Smooth muscle cell (in vitro differentiated cells): ENCODE data around the gene BCAT1. TPM values are rescaled to one million over a fixed set of nuclear protein-coding genes. Genes with fewer than 3 reads are reported as not detected.

ENCODE experiments used
- DNase-seq: peaks from one replicate; lab custom pipeline; 2025; ENCODE audit not compliant: unreplicated experiment; lab: John Stamatoyannopoulos, UW
- H2AFZ ChIP-seq: fragments of 200-600 bp; sonication (generic); 2 replicates; pipeline ENCODE4 v1.6.0; 2016; ENCODE audit warnings: antibody characterized with exemption, low read depth, mild to moderate bottlenecking
- H3F3A ChIP-seq: fragments of 200-600 bp; sonication (generic); 2 replicates; pipeline ENCODE4 v1.6.0; 2017; ENCODE audit warnings: antibody characterized with exemption, low read depth
- H3K27ac ChIP-seq: fragments of 200-600 bp; sonication (generic); 2 replicates; pipeline ENCODE4 v1.5.1; 2016; ENCODE audit warnings: low read depth, mild to moderate bottlenecking
- H3K27me3 ChIP-seq: fragments of 200-600 bp; sonication (generic); 2 replicates; pipeline ENCODE4 v1.6.1; 2016; ENCODE audit warnings: low read depth, mild to moderate bottlenecking
- H3K36me3 ChIP-seq: fragments of 200-600 bp; sonication (generic); 2 replicates; pipeline ENCODE4 v1.5.1; 2016; ENCODE audit warnings: low read depth
- H3K4me1 ChIP-seq: fragments of 200-600 bp; sonication (generic); 2 replicates; pipeline ENCODE4 v1.5.1; 2016; ENCODE audit warnings: low read depth
- H3K4me2 ChIP-seq: fragments of 200-600 bp; sonication (generic); 2 replicates; pipeline ENCODE4 v1.6.0; 2016; ENCODE audit warnings: mild to moderate bottlenecking
- H3K4me3 ChIP-seq: fragments of 200-600 bp; sonication (generic); 2 replicates; pipeline ENCODE4 v1.5.1; 2016; ENCODE audit warnings: mild to moderate bottlenecking
- H3K79me2 ChIP-seq: fragments of 200-600 bp; sonication (generic); 2 replicates; pipeline ENCODE4 v1.6.0; 2016; ENCODE audit warnings: low read depth, mild to moderate bottlenecking
- H3K9ac ChIP-seq: fragments of 200-600 bp; sonication (generic); 2 replicates; pipeline ENCODE4 v1.6.0; 2016; ENCODE audit warnings: low read depth
- H3K9me3 ChIP-seq: fragments of 200-600 bp; sonication (generic); replicated peaks from 2 replicates; pipeline ENCODE4 v1.5.1; 2016; ENCODE audit warnings: low read depth
- H4K20me1 ChIP-seq: fragments of 200-600 bp; sonication (generic); 2 replicates; pipeline ENCODE4 v1.6.0; 2016; ENCODE audit warnings: low read depth
- WGBS: methylation state at CpG from one replicate; pipeline ENCODE4 v1.1.7; 2016; ENCODE audit warnings: low lambda C conversion rate; 5-methylcytosine and 5-hydroxymethylcytosine counted together
- polyA plus RNA-seq: library from polyadenylated mRNA; unstranded; fragments of >200 nt; fragmentation: Nextera tagmentation; extraction: Ambion mirVana; gene quantifications from 2 replicates; pipeline ENCODE4 v1.2.1, GENCODE V29; 2016
- total RNA-seq: library from RNA; depleted of rRNA; stranded (reverse); fragments of >200 nt; gene quantifications from 2 replicates; pipeline ENCODE4 v1.2.3, GENCODE V29; 2014
- TF ChIP-seq, protein P1 (sequence below): fragments of 200-600 bp; sonication (generic); IDR thresholded peaks from 2 replicates; pipeline ENCODE4 v1.5.1; 2017; ENCODE audit warnings: borderline replicate concordance, mild to moderate bottlenecking, antibody characterized with exemption; ENCODE audit not compliant: insufficient read depth, poor library complexity, severe bottlenecking

Gene BCAT1
- total and polyA plus RNA-seq, 2 experiments from 2014 or later: 78.2 to 174 TPM

DNA sequence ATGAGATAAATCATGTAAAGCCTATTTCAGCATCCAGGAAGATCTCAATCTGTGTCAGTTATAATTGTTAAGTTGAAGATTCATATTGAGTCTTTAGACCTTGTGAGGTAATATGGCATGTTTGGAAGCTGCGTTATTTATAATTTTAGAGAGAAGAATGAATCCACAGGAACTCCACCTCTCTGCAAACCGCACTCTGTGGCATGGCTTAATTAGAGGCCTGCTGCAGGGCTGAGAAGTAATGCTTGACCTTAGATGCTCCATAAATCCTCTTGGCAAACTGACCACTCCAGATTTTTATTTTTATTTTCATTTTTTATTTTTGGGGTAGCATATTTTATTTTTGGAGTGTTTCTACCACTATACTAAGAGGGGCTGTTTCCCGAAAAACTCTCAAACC lies 28.8 kb downstream of the BCAT1 start:
- TF ChIP-seq, protein P1, sequence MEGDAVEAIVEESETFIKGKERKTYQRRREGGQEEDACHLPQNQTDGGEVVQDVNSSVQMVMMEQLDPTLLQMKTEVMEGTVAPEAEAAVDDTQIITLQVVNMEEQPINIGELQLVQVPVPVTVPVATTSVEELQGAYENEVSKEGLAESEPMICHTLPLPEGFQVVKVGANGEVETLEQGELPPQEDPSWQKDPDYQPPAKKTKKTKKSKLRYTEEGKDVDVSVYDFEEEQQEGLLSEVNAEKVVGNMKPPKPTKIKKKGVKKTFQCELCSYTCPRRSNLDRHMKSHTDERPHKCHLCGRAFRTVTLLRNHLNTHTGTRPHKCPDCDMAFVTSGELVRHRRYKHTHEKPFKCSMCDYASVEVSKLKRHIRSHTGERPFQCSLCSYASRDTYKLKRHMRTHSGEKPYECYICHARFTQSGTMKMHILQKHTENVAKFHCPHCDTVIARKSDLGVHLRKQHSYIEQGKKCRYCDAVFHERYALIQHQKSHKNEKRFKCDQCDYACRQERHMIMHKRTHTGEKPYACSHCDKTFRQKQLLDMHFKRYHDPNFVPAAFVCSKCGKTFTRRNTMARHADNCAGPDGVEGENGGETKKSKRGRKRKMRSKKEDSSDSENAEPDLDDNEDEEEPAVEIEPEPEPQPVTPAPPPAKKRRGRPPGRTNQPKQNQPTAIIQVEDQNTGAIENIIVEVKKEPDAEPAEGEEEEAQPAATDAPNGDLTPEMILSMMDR: no peak
- no peak overlapping the region for H3K9ac ChIP-seq
- H3K4me1 ChIP-seq: no peaks in the 10 kb centered on the region
- no peak overlapping the region for H3K27ac ChIP-seq
- WGBS: 94% methylated on average over 3 of the region's 3 CpGs
- no peak overlapping the region for H2AFZ ChIP-seq
- H3K4me3 ChIP-seq: no peak overlapping the region
- H3F3A ChIP-seq: no peaks in the 10 kb centered on the region
- H3K9me3 ChIP-seq: no peaks in the 10 kb centered on the region
- H3K4me2 ChIP-seq: no peak overlapping the region
- H4K20me1 ChIP-seq: peaks cover 98% of the 10 kb centered on the region
- peaks cover 98% of the 10 kb centered on the region for H3K79me2 ChIP-seq
- H3K27me3 ChIP-seq: no peaks in the 10 kb centered on the region
- DNase-seq: no peak
- H3K36me3 ChIP-seq: no peaks in the 10 kb centered on the region

DNA sequence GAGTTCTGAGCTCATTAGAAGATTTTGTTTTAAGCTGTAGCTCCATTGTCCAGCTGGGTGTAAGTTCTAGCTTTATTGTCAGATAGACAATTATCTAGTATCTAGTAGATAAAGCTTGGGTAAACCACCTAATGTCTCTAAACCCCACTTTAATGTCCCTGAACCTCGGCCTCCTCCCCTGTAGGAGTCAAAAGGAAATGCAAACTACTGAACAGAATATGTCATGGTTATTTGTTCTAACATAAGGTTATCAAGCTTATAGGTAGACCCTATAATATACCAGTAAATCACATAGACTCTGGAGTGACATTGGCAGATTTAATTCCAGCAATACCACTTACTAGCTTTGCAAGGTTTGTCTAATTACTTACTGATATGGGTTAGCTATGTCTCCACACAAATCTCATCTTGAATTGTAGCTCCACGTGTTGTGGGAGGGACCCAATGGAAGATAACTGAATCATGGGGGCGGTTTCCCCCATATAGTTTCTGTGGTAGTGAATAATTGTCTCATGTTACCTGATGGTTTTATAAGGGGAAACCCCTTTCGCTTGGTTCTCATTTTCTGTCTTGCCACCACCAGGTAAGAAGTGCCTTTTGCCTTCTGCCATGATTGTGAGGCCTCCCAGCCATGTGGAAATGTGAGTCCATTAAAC lies 29.4 kb downstream of the BCAT1 start:
- H3K27ac ChIP-seq: no peak overlapping the region

DNA sequence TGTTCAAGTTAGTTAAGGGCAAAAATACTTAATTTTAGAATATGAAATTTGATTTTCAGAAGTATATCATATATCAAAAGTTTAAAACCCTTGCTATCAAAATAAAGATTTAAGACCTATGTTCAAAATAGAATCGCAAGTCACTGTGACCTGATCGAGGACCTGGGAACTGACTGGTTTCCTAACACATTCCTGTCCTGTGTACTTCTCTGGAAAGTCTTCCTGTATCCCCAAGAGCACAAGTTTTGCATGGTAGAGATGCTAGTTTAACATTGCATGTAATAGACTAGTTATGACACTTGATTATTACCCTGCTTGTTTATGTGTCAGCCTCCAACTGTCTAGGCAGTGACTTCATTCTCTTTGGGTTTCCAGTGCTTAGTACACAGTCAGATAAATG lies 30.3 kb downstream of the BCAT1 start:
- 45% methylated on average over 2 of the region's 2 CpGs for WGBS
- peaks cover 98% of the 10 kb centered on the region for H3K79me2 ChIP-seq

More for the DNA sequence above, 29.4 kb downstream of the BCAT1 start:
- no peaks in the 10 kb centered on the region for H3F3A ChIP-seq
- H4K20me1 ChIP-seq: peaks cover 98% of the 10 kb centered on the region
- no peaks in the 10 kb centered on the region for H3K36me3 ChIP-seq
- H3K4me3 ChIP-seq: no peak overlapping the region
- no peaks in the 10 kb centered on the region for H3K9me3 ChIP-seq
- H3K4me2 ChIP-seq: no peak overlapping the region
- H3K4me1 ChIP-seq: no peaks in the 10 kb centered on the region
- no peak overlapping the region for H3K9ac ChIP-seq
- H2AFZ ChIP-seq: no peak overlapping the region
- peaks cover 98% of the 10 kb centered on the region for H3K79me2 ChIP-seq
- 74% methylated on average over 4 of the region's 4 CpGs for WGBS
- H3K27me3 ChIP-seq: no peaks in the 10 kb centered on the region
- TF ChIP-seq, protein P1: no peak
- no peak for DNase-seq

More for the DNA sequence above, 30.3 kb downstream of the BCAT1 start:
- H3K4me1 ChIP-seq: no peaks in the 10 kb centered on the region
- no peak overlapping the region for H3K4me3 ChIP-seq
- no peak overlapping the region for H2AFZ ChIP-seq
- DNase-seq: no peak
- no peaks in the 10 kb centered on the region for H3F3A ChIP-seq
- H3K36me3 ChIP-seq: no peaks in the 10 kb centered on the region
- no peak overlapping the region for H3K9ac ChIP-seq
- H3K27me3 ChIP-seq: no peaks in the 10 kb centered on the region
- no peak overlapping the region for H3K27ac ChIP-seq
- peaks cover 98% of the 10 kb centered on the region for H4K20me1 ChIP-seq
- no peaks in the 10 kb centered on the region for H3K9me3 ChIP-seq
- H3K4me2 ChIP-seq: no peak overlapping the region
- TF ChIP-seq, protein P1: no peak
